ENCODE results near the gene TEX2. TPM values are rescaled to one million over a fixed set of nuclear protein-coding genes. Genes with fewer than 3 reads are reported as not detected.

The TEX2 gene
- total and polyA plus RNA-seq, 2 of the 13 experiments (the other 11 are each of a cell fraction or from before 2014, with no cell fraction given): 21.4 to 37.7 TPM

DNA sequence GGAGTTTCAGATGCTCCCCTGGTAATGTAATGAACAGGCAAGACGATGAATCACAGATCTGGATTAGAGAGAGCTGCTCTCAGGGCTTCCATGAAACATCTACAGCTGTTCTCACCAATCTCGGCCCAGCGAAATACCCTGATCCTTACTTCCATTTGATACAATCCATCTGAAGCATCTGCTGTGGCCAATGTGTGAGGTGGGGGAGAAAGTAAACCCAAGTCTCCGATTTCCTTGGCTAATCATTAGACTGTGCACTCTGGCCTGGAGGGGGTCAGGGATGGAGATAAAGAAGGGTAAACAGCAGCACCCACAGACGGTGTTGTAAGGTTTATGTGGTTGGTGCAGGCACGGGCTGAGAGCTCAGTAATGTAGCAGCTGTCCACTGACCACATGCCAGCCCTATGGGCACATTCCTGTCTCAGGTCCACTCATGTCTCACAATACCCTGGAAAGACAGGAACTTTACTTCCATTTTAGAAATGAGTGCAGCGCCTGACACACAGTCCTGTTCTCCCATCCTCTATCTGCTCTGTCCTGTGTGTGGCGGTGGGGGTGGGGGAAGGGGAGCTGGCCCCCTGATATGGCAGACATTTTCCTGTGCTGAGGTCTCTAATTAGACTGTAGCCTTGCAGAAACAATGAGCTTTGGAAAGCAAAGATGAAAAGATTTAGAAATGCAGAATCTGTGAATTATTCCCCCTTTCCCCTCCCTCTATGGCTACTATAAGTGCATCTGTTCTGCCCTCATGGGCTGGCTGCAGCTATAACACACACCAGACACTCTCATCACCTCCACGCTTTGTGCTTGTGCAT is 84.8 kb downstream of the TEX2 start (continued):
- TF ChIP-seq ZNF468 (CRISPR knock-in tag; IDR thresholded peaks at IDR 0.05): no peak
- peak; percentile 78; the same call in 1 of the 2 replicates for TF ChIP-seq ZNF605 (CRISPR knock-in tag; IDR thresholded peaks at IDR 0.05)
- TF ChIP-seq, protein P1, sequence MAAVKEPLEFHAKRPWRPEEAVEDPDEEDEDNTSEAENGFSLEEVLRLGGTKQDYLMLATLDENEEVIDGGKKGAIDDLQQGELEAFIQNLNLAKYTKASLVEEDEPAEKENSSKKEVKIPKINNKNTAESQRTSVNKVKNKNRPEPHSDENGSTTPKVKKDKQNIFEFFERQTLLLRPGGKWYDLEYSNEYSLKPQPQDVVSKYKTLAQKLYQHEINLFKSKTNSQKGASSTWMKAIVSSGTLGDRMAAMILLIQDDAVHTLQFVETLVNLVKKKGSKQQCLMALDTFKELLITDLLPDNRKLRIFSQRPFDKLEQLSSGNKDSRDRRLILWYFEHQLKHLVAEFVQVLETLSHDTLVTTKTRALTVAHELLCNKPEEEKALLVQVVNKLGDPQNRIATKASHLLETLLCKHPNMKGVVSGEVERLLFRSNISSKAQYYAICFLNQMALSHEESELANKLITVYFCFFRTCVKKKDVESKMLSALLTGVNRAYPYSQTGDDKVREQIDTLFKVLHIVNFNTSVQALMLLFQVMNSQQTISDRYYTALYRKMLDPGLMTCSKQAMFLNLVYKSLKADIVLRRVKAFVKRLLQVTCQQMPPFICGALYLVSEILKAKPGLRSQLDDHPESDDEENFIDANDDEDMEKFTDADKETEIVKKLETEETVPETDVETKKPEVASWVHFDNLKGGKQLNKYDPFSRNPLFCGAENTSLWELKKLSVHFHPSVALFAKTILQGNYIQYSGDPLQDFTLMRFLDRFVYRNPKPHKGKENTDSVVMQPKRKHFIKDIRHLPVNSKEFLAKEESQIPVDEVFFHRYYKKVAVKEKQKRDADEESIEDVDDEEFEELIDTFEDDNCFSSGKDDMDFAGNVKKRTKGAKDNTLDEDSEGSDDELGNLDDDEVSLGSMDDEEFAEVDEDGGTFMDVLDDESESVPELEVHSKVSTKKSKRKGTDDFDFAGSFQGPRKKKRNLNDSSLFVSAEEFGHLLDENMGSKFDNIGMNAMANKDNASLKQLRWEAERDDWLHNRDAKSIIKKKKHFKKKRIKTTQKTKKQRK (IDR thresholded peaks at IDR 0.05; ENCODE audit: low read length): no peak
- TF ChIP-seq ZFP41 (CRISPR knock-in tag; IDR thresholded peaks at IDR 0.05; ENCODE audit: borderline replicate concordance): no peak
- TF ChIP-seq, protein P2, sequence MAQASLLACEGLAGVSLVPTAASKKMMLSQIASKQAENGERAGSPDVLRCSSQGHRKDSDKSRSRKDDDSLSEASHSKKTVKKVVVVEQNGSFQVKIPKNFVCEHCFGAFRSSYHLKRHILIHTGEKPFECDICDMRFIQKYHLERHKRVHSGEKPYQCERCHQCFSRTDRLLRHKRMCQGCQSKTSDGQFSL (CRISPR knock-in tag; IDR thresholded peaks at IDR 0.05): no peak
- TF ChIP-seq, protein P3, sequence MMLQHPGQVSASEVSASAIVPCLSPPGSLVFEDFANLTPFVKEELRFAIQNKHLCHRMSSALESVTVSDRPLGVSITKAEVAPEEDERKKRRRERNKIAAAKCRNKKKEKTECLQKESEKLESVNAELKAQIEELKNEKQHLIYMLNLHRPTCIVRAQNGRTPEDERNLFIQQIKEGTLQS (CRISPR knock-in tag; IDR thresholded peaks at IDR 0.05): peak; percentile 51; the same call in 1 of the 2 replicates
- TF ChIP-seq, protein P4, sequence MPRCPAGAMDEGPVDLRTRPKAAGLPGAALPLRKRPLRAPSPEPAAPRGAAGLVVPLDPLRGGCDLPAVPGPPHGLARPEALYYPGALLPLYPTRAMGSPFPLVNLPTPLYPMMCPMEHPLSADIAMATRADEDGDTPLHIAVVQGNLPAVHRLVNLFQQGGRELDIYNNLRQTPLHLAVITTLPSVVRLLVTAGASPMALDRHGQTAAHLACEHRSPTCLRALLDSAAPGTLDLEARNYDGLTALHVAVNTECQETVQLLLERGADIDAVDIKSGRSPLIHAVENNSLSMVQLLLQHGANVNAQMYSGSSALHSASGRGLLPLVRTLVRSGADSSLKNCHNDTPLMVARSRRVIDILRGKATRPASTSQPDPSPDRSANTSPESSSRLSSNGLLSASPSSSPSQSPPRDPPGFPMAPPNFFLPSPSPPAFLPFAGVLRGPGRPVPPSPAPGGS (CRISPR knock-in tag; IDR thresholded peaks at IDR 0.05): no peak; the same call in 1 of the 2 replicates
- TF ChIP-seq SOX5 (CRISPR knock-in tag; IDR thresholded peaks at IDR 0.05; ENCODE audit: borderline replicate concordance): peak; percentile 86
- 0 out of 2 replicates have a peak, but pooled peaks have one; percentile 27 for TF ChIP-seq KDM2A (CRISPR knock-in tag; IDR thresholded peaks at IDR 0.05; ENCODE audit: borderline replicate concordance, low read depth)
- TF ChIP-seq, protein P5, sequence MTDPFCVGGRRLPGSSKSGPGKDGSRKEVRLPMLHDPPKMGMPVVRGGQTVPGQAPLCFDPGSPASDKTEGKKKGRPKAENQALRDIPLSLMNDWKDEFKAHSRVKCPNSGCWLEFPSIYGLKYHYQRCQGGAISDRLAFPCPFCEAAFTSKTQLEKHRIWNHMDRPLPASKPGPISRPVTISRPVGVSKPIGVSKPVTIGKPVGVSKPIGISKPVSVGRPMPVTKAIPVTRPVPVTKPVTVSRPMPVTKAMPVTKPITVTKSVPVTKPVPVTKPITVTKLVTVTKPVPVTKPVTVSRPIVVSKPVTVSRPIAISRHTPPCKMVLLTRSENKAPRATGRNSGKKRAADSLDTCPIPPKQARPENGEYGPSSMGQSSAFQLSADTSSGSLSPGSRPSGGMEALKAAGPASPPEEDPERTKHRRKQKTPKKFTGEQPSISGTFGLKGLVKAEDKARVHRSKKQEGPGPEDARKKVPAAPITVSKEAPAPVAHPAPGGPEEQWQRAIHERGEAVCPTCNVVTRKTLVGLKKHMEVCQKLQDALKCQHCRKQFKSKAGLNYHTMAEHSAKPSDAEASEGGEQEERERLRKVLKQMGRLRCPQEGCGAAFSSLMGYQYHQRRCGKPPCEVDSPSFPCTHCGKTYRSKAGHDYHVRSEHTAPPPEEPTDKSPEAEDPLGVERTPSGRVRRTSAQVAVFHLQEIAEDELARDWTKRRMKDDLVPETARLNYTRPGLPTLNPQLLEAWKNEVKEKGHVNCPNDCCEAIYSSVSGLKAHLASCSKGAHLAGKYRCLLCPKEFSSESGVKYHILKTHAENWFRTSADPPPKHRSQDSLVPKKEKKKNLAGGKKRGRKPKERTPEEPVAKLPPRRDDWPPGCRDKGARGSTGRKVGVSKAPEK (CRISPR knock-in tag; IDR thresholded peaks at IDR 0.05; ENCODE audit: borderline replicate concordance): no peak
- 0 out of 2 replicates have a peak, but pooled peaks have one; percentile 60 for TF ChIP-seq ZNF343 (CRISPR knock-in tag; IDR thresholded peaks at IDR 0.05)
- TF ChIP-seq ZFX (CRISPR knock-in tag; IDR thresholded peaks at IDR 0.05; ENCODE audit: low read depth): peak; percentile 76
- TF ChIP-seq RBFOX2 (IDR thresholded peaks at IDR 0.05; ENCODE audit: low read depth, low read length): no peak
- no peak for TF ChIP-seq ZNF777 (CRISPR knock-in tag; IDR thresholded peaks at IDR 0.05)
- TF ChIP-seq TAF1 (CRISPR knock-in tag; IDR thresholded peaks at IDR 0.05): no peak
- TF ChIP-seq, protein P6, sequence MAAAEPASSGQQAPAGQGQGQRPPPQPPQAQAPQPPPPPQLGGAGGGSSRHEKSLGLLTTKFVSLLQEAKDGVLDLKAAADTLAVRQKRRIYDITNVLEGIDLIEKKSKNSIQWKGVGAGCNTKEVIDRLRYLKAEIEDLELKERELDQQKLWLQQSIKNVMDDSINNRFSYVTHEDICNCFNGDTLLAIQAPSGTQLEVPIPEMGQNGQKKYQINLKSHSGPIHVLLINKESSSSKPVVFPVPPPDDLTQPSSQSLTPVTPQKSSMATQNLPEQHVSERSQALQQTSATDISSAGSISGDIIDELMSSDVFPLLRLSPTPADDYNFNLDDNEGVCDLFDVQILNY (CRISPR knock-in tag; conservative IDR thresholded peaks at IDR 0.05): no peak
- 0 out of 2 replicates have a peak, but pooled peaks have one; percentile 73 for TF ChIP-seq ZNF232 (CRISPR knock-in tag; IDR thresholded peaks at IDR 0.05; ENCODE audit: borderline replicate concordance)

All from HepG2 (cell line).